Measurements from ENCODE around the gene COL4A1.

The COL4A1 gene

DNA sequence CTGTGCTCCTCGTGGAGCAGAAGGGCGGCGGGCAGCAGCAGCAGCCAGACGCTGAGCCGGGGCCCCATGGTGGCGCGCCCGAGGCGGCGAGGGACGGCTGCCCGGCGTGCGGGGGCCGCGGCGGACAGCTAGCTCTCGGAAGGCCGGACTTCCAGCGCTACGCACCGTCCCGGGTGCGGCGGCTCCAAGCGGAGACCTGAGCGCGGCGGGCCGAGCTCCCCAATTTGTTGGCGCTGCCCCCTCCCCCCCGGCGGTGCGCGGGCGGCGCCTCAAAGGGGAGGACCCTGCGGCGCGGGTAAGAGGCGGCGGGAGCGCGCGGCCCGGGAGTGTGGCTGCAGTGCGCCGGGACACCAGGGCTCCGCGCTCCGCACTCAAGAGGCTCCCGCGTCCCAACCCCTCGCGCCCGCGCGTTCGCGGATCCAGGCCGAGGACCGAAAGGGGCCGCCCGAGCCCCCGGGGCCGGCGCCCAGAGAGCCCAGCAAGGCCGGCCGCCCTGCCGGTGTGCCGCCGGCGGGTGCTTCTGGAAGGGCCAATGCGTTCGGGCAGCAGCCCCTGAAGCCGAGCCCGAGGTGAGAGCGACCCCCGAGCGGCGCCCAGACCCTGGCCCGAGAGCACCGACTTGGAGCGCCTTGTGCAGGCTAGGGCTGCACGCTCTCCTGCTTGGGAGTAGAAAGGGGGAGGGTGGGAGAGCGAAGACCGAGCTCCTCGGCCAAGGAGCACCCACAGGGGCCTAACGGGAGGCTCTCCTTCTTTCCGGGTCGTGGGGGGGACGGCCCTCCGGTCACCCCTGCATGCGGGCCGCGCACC is at the start of gene COL4A1, which contains the start of gene COL4A2:
Gene COL4A1, minus strand, starts transcription at position 198 of the 807 bp plus-strand sequence. Its CDS starts 130 bp downstream, at position 68.
Gene COL4A2, plus strand, starts transcription at position 325 of the 807 bp plus-strand sequence. CDS start 620 bp downstream, outside the sequence.
- no peak within 1 kb of the TSS for H3K27ac ChIP-seq
- TF ChIP-seq CTCF (conservative IDR thresholded peaks at IDR 0.05), result no peak

GRCh38 chr13:110356362-110356761 is 49.4 kb upstream of the COL4A1 start:
- no peak for TF ChIP-seq CTCF (conservative IDR thresholded peaks at IDR 0.05)
- H3K27ac ChIP-seq, result no peak overlapping the region

- H3K27ac ChIP-seq, result no peak overlapping the region
- TF ChIP-seq CTCF (conservative IDR thresholded peaks at IDR 0.05), result no peak
Measured at GRCh38 chr13:110354715-110355473, 47.9 kb upstream of the COL4A1 start.

GRCh38 chr13:110354123-110354627 is 47.2 kb upstream of the COL4A1 start:
- TF ChIP-seq CTCF (conservative IDR thresholded peaks at IDR 0.05), result no peak
- H3K27ac ChIP-seq, result no peak overlapping the region

- no peak for TF ChIP-seq CTCF (conservative IDR thresholded peaks at IDR 0.05)
- H3K27ac ChIP-seq, result no peak overlapping the region
Measured at GRCh38 chr13:110353339-110353977, 46.5 kb upstream of the COL4A1 start.

DNA sequence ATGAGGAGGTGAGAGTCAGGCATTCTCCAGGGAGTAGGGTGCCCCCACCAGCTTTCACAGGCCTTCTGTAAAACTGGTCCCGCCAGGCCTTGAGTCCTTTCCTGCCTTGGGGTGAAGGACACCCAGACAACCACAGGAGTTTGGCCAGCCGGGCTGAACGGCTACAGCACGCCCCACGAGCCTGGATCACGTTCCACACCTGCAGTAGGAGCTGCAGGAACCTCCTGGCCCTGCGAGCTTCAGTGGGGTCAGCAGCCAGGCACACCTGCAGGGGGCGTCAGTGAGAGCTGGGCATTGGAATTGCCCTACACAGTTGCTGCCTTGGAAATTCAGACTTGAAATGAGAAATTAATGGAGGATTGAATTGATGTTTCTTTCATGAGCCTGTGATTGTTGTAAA is 45.8 kb upstream of the COL4A1 start:
- peak; percentile 60 for TF ChIP-seq CTCF (conservative IDR thresholded peaks at IDR 0.05)
- H3K27ac ChIP-seq, result no peak overlapping the region

Measured in VCaP (cell line).